ENCODE measurements around the gene MAPK8IP1.

DNA sequence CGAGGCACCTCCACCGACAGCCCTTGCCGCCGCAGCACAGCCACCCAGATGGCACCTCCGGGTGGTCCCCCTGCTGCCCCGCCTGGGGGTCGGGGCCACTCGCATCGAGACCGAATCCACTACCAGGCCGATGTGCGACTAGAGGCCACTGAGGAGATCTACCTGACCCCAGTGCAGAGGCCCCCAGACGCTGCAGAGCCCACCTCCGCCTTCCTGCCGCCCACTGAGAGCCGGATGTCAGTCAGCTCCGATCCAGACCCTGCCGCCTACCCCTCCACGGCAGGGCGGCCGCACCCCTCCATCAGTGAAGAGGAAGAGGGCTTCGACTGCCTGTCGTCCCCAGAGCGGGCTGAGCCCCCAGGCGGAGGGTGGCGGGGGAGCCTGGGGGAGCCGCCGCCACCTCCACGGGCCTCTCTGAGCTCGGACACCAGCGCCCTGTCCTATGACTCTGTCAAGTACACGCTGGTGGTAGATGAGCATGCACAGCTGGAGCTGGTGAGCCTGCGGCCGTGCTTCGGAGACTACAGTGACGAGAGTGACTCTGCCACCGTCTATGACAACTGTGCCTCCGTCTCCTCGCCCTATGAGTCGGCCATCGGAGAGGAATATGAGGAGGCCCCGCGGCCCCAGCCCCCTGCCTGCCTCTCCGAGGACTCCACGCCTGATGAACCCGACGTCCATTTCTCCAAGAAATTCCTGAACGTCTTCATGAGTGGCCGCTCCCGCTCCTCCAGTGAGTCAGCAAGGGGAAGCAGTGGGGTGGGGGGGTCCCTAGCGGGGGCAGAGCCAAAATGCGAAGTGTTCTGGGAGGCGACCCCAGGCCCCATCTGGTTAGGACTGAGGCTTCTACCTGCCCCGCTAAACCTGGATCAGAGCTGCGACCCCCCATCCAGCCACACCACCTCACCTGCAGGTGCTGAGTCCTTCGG, 17.3 kb downstream of the MAPK8IP1 start:
- TF ChIP-seq POLR2A (IDR thresholded peaks at IDR 0.05) (no peak), EP300 (IDR thresholded peaks at IDR 0.05) (no peak), POLR2AphosphoS5 (IDR thresholded peaks at IDR 0.05) (no peak)

All from sigmoid colon (tissue), 4 donors.